A673 (cell line): Measurements from ENCODE around the gene UBD. TPM values are rescaled to one million over a fixed set of nuclear protein-coding genes. Genes with fewer than 3 reads are reported as not detected.

Experiments
- BruUV-seq: library from RNA; stranded (reverse); fragments of 400-500 nt; replicated peaks from 2 replicates; lab custom pipeline; 2021; lab: Mats Ljungman, UMichigan
- CTCF ChIA-PET: fragments of 300-600 bp; sonication (Branson Sonifier 250); formaldehyde crosslinking; loops from one replicate; lab custom pipeline; 2022; ENCODE audit warnings: antibody characterized with exemption; lab: Charles Lee
- POLR2A ChIA-PET: fragments of 300-600 bp; sonication (Branson Sonifier 250); formaldehyde crosslinking; loops from one replicate; lab custom pipeline; 2022; ENCODE audit warnings: antibody characterized with exemption; ENCODE audit not compliant: low non-redundant PET; lab: Charles Lee
- DNase-seq: peaks from one replicate; pipeline ENCODE4 v3.0.0-alpha.2; 2015; ENCODE audit warnings: low spot score
- H3K27ac ChIP-seq: fragments of 200-600 bp; sonication (generic); 2 replicates; pipeline ENCODE4 v1.5.1; 2016; ENCODE audit warnings: mixed run types, low read depth, mild to moderate bottlenecking, mixed read lengths, antibody characterized with exemption, low read length; ENCODE audit not compliant: poor library complexity, severe bottlenecking
- H3K27me3 ChIP-seq: fragments of 200-600 bp; sonication (generic); replicated peaks from 2 replicates; pipeline ENCODE4 v1.6.1; 2017; ENCODE audit warnings: mixed run types, low read depth, mild to moderate bottlenecking, mixed read lengths, antibody characterized with exemption, low read length; ENCODE audit not compliant: insufficient read depth, poor library complexity
- H3K36me3 ChIP-seq: fragments of 200-600 bp; sonication (generic); 2 replicates; pipeline ENCODE4 v1.6.1; 2016; ENCODE audit warnings: mixed run types, mild to moderate bottlenecking, mixed read lengths, antibody characterized with exemption, low read length; ENCODE audit not compliant: insufficient read depth, poor library complexity, severe bottlenecking
- H3K4me1 ChIP-seq: fragments of 200-600 bp; sonication (generic); 2 replicates; pipeline ENCODE4 v1.6.1; 2017; ENCODE audit warnings: mixed run types, mild to moderate bottlenecking, mixed read lengths, antibody characterized with exemption, low read length; ENCODE audit not compliant: insufficient read depth, poor library complexity, severe bottlenecking
- H3K4me3 ChIP-seq: fragments of 200-600 bp; sonication (generic); 2 replicates; pipeline ENCODE4 v1.5.1; 2016; ENCODE audit warnings: low read depth, mixed run types, mild to moderate bottlenecking, mixed read lengths, low read length; ENCODE audit not compliant: poor library complexity, severe bottlenecking
- H3K9me3 ChIP-seq: fragments of 200-600 bp; sonication (generic); 2 replicates; pipeline ENCODE4 v1.6.1; 2016; ENCODE audit warnings: mixed run types, low read depth, mild to moderate bottlenecking, mixed read lengths, antibody characterized with exemption, low read length; ENCODE audit not compliant: poor library complexity, severe bottlenecking
- EZH2 ChIP-seq: fragments of 200-600 bp; sonication (generic); IDR thresholded peaks from 2 replicates; pipeline ENCODE4 v1.6.1; 2017; ENCODE audit warnings: borderline replicate concordance, low read depth, mild to moderate bottlenecking, mixed read lengths, antibody characterized with exemption, low read length; ENCODE audit not compliant: poor library complexity, severe bottlenecking
- intact Hi-C: fragments of 100-400 bp; cut with micrococcal nuclease; formaldehyde crosslinking; loops from one replicate; pipeline ENCODE4 v1.10.0; 2022; ENCODE audit not compliant: unreplicated experiment
- total RNA-seq: library from RNA; stranded (reverse); gene quantifications from 2 replicates; pipeline ENCODE4 v1.2.3, GENCODE V29; 2021
- TF ChIP-seq, protein P1 (sequence below): fragments of 300-800, 200-600 bp; sonication (generic); conservative IDR thresholded peaks from 2 replicates; pipeline ENCODE4 v1.5.1; 2017; ENCODE audit warnings: low read depth, mild to moderate bottlenecking, antibody characterized with exemption, low read length, moderate library complexity, mixed read lengths

Gene UBD
- total RNA-seq, 1 experiment from 2014 or later = not detected

DNA sequence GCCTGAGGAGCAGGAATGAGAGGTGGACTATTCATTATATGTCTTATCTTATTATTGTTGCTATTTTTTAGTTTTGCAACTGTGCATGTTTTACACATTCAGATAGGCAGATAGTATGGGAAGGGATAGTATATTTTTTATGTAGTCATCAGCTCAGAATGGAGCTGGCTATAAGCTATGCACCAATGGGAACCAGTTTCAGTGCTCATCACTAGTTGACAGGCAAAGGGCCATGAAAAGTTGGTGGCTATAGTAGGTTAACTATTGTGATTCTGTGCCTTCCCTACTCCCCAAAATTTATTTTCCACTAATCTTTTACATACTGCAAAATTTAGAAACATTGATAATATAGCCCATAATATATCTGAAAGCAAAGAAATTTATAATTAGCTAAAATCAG, 5.3 kb upstream of the UBD start:
- no peaks in the 10 kb centered on the region for H3K36me3 ChIP-seq
- no TSS peak for BruUV-seq
- no peaks in the 10 kb centered on the region for H3K4me1 ChIP-seq
- ChIA-PET POLR2A (no interaction called here), CTCF (no interaction called here)
- peaks cover 82% of the 10 kb centered on the region for H3K27me3 ChIP-seq
- H3K27ac ChIP-seq = no peak overlapping the region
- H3K9me3 ChIP-seq = no peaks in the 10 kb centered on the region
- TF ChIP-seq EZH2 = no peak
- TF ChIP-seq, protein P1, sequence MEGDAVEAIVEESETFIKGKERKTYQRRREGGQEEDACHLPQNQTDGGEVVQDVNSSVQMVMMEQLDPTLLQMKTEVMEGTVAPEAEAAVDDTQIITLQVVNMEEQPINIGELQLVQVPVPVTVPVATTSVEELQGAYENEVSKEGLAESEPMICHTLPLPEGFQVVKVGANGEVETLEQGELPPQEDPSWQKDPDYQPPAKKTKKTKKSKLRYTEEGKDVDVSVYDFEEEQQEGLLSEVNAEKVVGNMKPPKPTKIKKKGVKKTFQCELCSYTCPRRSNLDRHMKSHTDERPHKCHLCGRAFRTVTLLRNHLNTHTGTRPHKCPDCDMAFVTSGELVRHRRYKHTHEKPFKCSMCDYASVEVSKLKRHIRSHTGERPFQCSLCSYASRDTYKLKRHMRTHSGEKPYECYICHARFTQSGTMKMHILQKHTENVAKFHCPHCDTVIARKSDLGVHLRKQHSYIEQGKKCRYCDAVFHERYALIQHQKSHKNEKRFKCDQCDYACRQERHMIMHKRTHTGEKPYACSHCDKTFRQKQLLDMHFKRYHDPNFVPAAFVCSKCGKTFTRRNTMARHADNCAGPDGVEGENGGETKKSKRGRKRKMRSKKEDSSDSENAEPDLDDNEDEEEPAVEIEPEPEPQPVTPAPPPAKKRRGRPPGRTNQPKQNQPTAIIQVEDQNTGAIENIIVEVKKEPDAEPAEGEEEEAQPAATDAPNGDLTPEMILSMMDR = no peak
- H3K4me3 ChIP-seq = no peak overlapping the region
- no peak for DNase-seq
- intact Hi-C loops = no loop called here

DNA sequence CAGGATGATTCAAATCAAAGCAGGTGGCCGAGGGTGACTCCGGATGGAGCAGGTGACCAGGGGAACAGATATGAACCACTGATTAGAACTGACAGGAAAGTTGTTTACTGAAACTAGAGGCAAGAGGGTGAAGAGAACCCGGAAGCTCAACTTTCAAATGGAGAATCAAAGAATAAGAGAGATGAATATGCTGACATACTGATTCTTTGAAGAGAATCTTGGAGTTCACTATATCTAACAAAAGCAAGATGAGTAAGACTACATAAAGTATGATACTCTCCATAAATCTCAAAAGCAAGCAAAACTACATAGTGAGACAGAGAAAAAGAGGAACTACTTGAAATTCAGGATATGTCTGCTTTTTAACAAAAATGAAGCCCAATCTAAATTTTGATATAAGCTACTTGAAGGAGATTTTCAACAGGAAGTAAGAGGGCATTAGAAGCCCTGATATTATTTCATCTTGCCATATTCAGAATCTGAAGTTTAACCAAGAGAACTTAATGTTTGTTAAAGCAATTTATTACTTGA, 4.0 kb upstream of the UBD start:
- TF ChIP-seq, protein P1 = no peak
- no peak for TF ChIP-seq EZH2
- Histone ChIP-seq H3K36me3 (no peaks in the 10 kb centered on the region), H3K27ac (no peak overlapping the region), H3K27me3 (peaks cover 80% of the 10 kb centered on the region), H3K9me3 (no peaks in the 10 kb centered on the region), H3K4me1 (no peaks in the 10 kb centered on the region), H3K4me3 (no peak overlapping the region)
- DNase-seq = no peak
- ChIA-PET CTCF (no interaction called here), POLR2A (no interaction called here)
- intact Hi-C loops = no loop called here
- BruUV-seq = no TSS peak

DNA sequence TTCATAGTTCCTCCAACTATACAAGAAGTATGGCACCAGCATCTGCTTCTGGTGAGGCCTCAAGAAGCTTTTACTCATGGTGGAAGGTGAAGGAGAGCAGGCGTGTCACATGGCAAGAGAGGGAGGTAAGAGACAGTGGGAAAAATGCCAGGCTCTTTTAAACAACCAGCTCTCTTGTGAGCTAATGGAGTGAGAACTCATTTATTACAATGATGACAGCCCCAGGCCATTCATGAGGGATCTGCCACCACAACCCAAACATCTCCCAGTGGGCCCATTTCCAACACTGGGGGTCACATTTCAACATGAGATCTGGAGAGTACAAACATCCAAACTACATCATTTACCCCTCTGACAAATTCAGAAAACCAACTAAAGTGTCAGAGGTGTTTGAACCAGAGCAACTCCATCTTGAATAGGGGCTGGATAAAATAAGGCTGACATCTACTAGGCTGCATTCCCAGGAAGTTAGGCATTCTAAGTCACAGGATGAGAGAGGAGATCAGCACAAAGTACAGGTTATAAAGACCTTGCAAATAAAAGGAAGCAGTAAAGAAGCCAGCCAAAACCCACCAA, 2.2 kb upstream of the UBD start:
- ChIA-PET CTCF (no interaction called here), POLR2A (no interaction called here)
- DNase-seq = no peak
- no peaks in the 10 kb centered on the region for H3K4me1 ChIP-seq
- H3K27me3 ChIP-seq = peaks cover 77% of the 10 kb centered on the region
- no peaks in the 10 kb centered on the region for H3K36me3 ChIP-seq
- no peak overlapping the region for H3K4me3 ChIP-seq
- no peaks in the 10 kb centered on the region for H3K9me3 ChIP-seq
- H3K27ac ChIP-seq = no peak overlapping the region
- TF ChIP-seq, protein P1 = no peak
- TF ChIP-seq EZH2 = no peak
- intact Hi-C loops = no loop called here
- no TSS peak for BruUV-seq
